Tibial nerve (tissue), 4 donors: ENCODE results near the gene KSR2. TPM values are rescaled to one million over a fixed set of nuclear protein-coding genes. Genes with fewer than 3 reads are reported as not detected.
"Not testable (repeated sequence)": the region's sequence is repeated elsewhere in the genome, so short reads cannot be mapped to it uniquely, and the experiment has no call there.

Source experiments
- DNase-seq, 2 donors: peaks; one replicate each; pipeline ENCODE4 v3.0.0-alpha.2; 2019; ENCODE audit warnings: low spot score in 2 of 2
- H3K27ac ChIP-seq, 4 donors: fragments of 200-600 bp; sonication (generic) in 3 of 4; one replicate each; pipeline ENCODE4 v1.5.1; 2017 to 2019; ENCODE audit warnings: mild to moderate bottlenecking in 1 of 4
- H3K27me3 ChIP-seq, 2 donors: fragments of 200-600 bp; sonication (generic) in 1 of 2; one replicate each; pipeline versions ENCODE4 v1.5.1 to v1.6.0; 2017 to 2019
- H3K36me3 ChIP-seq, 3 donors: fragments of 200-600 bp; sonication (generic); one replicate each; pipeline ENCODE4 v1.5.1; 2018 to 2019
- H3K4me1 ChIP-seq, 4 donors: fragments of 200-600 bp; sonication (generic) in 3 of 4; one replicate each; pipeline ENCODE4 v1.5.1; 2017 to 2019
- H3K4me3 ChIP-seq, 4 donors: fragments of 200-600 bp; sonication (generic) in 3 of 4; one replicate each; pipeline ENCODE4 v1.5.1; 2017 to 2019; ENCODE audit warnings: mild to moderate bottlenecking in 1 of 4, moderate library complexity in 1 of 4
- H3K9me3 ChIP-seq, 4 donors: fragments of 200-600 bp; sonication (generic) in 3 of 4; one replicate each; pipeline ENCODE4 v1.5.1; 2017 to 2019
- CTCF ChIP-seq, 5 experiments: fragments of 200-600 bp in 3 of 5; fragments of 450-650 bp in 2 of 5; sonication (generic) in 3 of 5; IDR thresholded peaks; one replicate each; pipeline ENCODE4 v1.5.1; 2016 to 2019; ENCODE audit warnings: antibody characterized with exemption in 5 of 5, mild to moderate bottlenecking in 3 of 5, moderate library complexity in 2 of 5
- EP300 ChIP-seq, 2 donors: sonication (generic); formaldehyde crosslinking; IDR thresholded peaks; one replicate each; pipeline ENCODE4 v1.6.1; 2017; ENCODE audit warnings: antibody characterized with exemption in 2 of 2, mild to moderate bottlenecking in 1 of 2
- POLR2A ChIP-seq, 2 donors: fragments of 450-650 bp; IDR thresholded peaks; one replicate each; pipeline ENCODE4 v1.6.1; 2017; ENCODE audit warnings: antibody characterized with exemption in 2 of 2, mild to moderate bottlenecking in 2 of 2, moderate library complexity in 2 of 2
- WGBS, 2 donors: methylation state at CpG; one replicate each; pipeline ENCODE4 v1.1.5; 2018; 5-methylcytosine and 5-hydroxymethylcytosine counted together
- total RNA-seq, 4 donors: library from RNA; depleted of rRNA; stranded (reverse); fragments of >200 nt; gene quantifications; one replicate each; pipeline ENCODE4 v1.1.0, GENCODE V29; 2016

Gene KSR2
- total RNA-seq, 4 donors from 2014 or later, result under 0.01 TPM; not detected in 3

GRCh38 chr12:118015306-118015705, 46.5 kb upstream of the KSR2 start:
- no peak for TF ChIP-seq EP300 (IDR thresholded peaks at IDR 0.05)
- no peak for TF ChIP-seq POLR2A (IDR thresholded peaks at IDR 0.05)
- TF ChIP-seq CTCF (IDR thresholded peaks at IDR 0.05), result no peak
- Histone ChIP-seq H3K9me3 (no peaks in the 10 kb centered on the region), H3K4me1 (peaks cover 0 to 19% (median 5%) of the 10 kb centered on the region in 4 donors), H3K36me3 (peaks cover 0 to 13% (median 0%) of the 10 kb centered on the region in 3 donors), H3K27me3 (no peaks in the 10 kb centered on the region), H3K27ac (no peak overlapping the region), H3K4me3 (no peak overlapping the region)
- DNase-seq, result no peak
- WGBS, 2 donors, result 86 to 91% methylated on average over 2 of the region's 2 CpGs

- DNase-seq, result no peak
- Histone ChIP-seq H3K9me3 (no peaks in the 10 kb centered on the region), H3K27ac (no peak overlapping the region), H3K27me3 (no peaks in the 10 kb centered on the region), H3K4me3 (no peak overlapping the region), H3K36me3 (no peaks in the 10 kb centered on the region), H3K4me1 (peaks cover 0 to 19% (median 5%) of the 10 kb centered on the region in 4 donors)
- TF ChIP-seq EP300 (IDR thresholded peaks at IDR 0.05) (no peak), POLR2A (IDR thresholded peaks at IDR 0.05) (no peak), CTCF (IDR thresholded peaks at IDR 0.05) (no peak)
- 86 to 89% methylated on average over 3 of the region's 3 CpGs for WGBS, 2 donors
Measured at GRCh38 chr12:118013283-118013682, 44.5 kb upstream of the KSR2 start.

- no peaks in the 10 kb centered on the region for H3K9me3 ChIP-seq
- TF ChIP-seq POLR2A (IDR thresholded peaks at IDR 0.05) (no peak), EP300 (IDR thresholded peaks at IDR 0.05) (no peak), CTCF (IDR thresholded peaks at IDR 0.05) (no peak)
- H3K4me1 ChIP-seq, result peaks cover 0 to 6% (median 2%) of the 10 kb centered on the region in 4 donors
- WGBS, 2 donors, result 94 to 96% methylated on average over 3 of the region's 3 CpGs
- no peak for DNase-seq
- no peaks in the 10 kb centered on the region for H3K36me3 ChIP-seq
- H3K4me3 ChIP-seq, result no peak overlapping the region
- no peak overlapping the region for H3K27ac ChIP-seq
- H3K27me3 ChIP-seq, result no peaks in the 10 kb centered on the region
Measured at GRCh38 chr12:118011961-118012360, 43.2 kb upstream of the KSR2 start.

- no peak for DNase-seq
- TF ChIP-seq EP300 (IDR thresholded peaks at IDR 0.05), result no peak
- TF ChIP-seq CTCF (IDR thresholded peaks at IDR 0.05), result no peak
- TF ChIP-seq POLR2A (IDR thresholded peaks at IDR 0.05), result no peak
- WGBS, 2 donors, result 94 to 99% methylated on average over 3 of the region's 3 CpGs
- H3K27me3 ChIP-seq, result no peaks in the 10 kb centered on the region
- no peak overlapping the region for H3K4me3 ChIP-seq
- H3K36me3 ChIP-seq, result no peaks in the 10 kb centered on the region
- no peaks in the 10 kb centered on the region for H3K9me3 ChIP-seq
- H3K27ac ChIP-seq, result no peak overlapping the region
- H3K4me1 ChIP-seq, result peaks cover 0 to 6% (median 2%) of the 10 kb centered on the region in 4 donors
Measured at GRCh38 chr12:118011377-118011776, 42.6 kb upstream of the KSR2 start.

GRCh38 chr12:118010903-118011302, 42.1 kb upstream of the KSR2 start:
- no peak for DNase-seq
- no peak overlapping the region for H3K4me3 ChIP-seq
- H3K27ac ChIP-seq, result no peak overlapping the region
- 94 to 96% methylated on average over 3 of the region's 3 CpGs for WGBS, 2 donors
- no peak for TF ChIP-seq EP300 (IDR thresholded peaks at IDR 0.05)
- no peak for TF ChIP-seq POLR2A (IDR thresholded peaks at IDR 0.05)
- TF ChIP-seq CTCF (IDR thresholded peaks at IDR 0.05), result no peak
- peaks cover 0 to 2% (median under 1%) of the 10 kb centered on the region in 4 donors for H3K4me1 ChIP-seq
- no peaks in the 10 kb centered on the region for H3K9me3 ChIP-seq
- H3K27me3 ChIP-seq, result no peaks in the 10 kb centered on the region
- no peaks in the 10 kb centered on the region for H3K36me3 ChIP-seq

- WGBS, 2 donors, result 62 to 71% methylated on average over 2 of the region's 2 CpGs
- not testable (repeated sequence) for H3K36me3 ChIP-seq, H3K27me3 ChIP-seq, DNase-seq, H3K27ac ChIP-seq, H3K9me3 ChIP-seq, H3K4me3 ChIP-seq, H3K4me1 ChIP-seq
Measured at GRCh38 chr12:117999806-118000205, 31.0 kb upstream of the KSR2 start.
